ENCODE measurements around the gene LRRC3. TPM values are rescaled to one million over a fixed set of nuclear protein-coding genes. Genes with fewer than 3 reads are reported as not detected.
A peak's percentile ranks its signal among the peaks of the same experiment; 100 is the strongest.
"Not testable (repeated sequence)": the region's sequence is repeated elsewhere in the genome, so short reads cannot be mapped to it uniquely, and the experiment has no call there.

Gene LRRC3
- total RNA-seq, 1 experiment from 2014 or later = not detected

GRCh38 chr21:44498280-44499210 is 43.2 kb downstream of the LRRC3 start:
- in situ Hi-C loops (cut with HindIII; ENCODE audit: low pct_unique_long_range_greater_than_20kb, low sequenced_read_pairs) = loop anchor here (25.0 kb wide), 1 partner anchor 639 kb away; no protein-coding TSS in a partner anchor
- DNase-seq (ENCODE audit: low read depth) = no peak

- DNase-seq (ENCODE audit: low read depth) = no peak
- in situ Hi-C loops (cut with HindIII; ENCODE audit: low pct_unique_long_range_greater_than_20kb, low sequenced_read_pairs) = loop anchor here (25.0 kb wide), 1 partner anchor 638 kb away; no protein-coding TSS in a partner anchor
Observed at GRCh38 chr21:44499211-44499560, 43.9 kb downstream of the LRRC3 start.

- in situ Hi-C loops (cut with HindIII; ENCODE audit: low pct_unique_long_range_greater_than_20kb, low sequenced_read_pairs) = loop anchor here (25.0 kb wide), 1 partner anchor 638 kb away; no protein-coding TSS in a partner anchor
- DNase-seq (ENCODE audit: low read depth) = no peak
Observed at GRCh38 chr21:44499631-44500030, 44.3 kb downstream of the LRRC3 start.

- in situ Hi-C loops (cut with HindIII; ENCODE audit: low pct_unique_long_range_greater_than_20kb, low sequenced_read_pairs) = no loop called here
- no peak for DNase-seq (ENCODE audit: low read depth)
Observed at GRCh38 chr21:44500111-44500510, 44.8 kb downstream of the LRRC3 start.

GRCh38 chr21:44502171-44502958 is 47.1 kb downstream of the LRRC3 start:
- no peak for DNase-seq (ENCODE audit: low read depth)
- in situ Hi-C loops (cut with HindIII; ENCODE audit: low pct_unique_long_range_greater_than_20kb, low sequenced_read_pairs) = no loop called here

GRCh38 chr21:44503006-44503889 is 47.9 kb downstream of the LRRC3 start:
- DNase-seq (ENCODE audit: low read depth); in situ Hi-C loops (cut with HindIII; ENCODE audit: low pct_unique_long_range_greater_than_20kb, low sequenced_read_pairs): not testable (repeated sequence)

DNA sequence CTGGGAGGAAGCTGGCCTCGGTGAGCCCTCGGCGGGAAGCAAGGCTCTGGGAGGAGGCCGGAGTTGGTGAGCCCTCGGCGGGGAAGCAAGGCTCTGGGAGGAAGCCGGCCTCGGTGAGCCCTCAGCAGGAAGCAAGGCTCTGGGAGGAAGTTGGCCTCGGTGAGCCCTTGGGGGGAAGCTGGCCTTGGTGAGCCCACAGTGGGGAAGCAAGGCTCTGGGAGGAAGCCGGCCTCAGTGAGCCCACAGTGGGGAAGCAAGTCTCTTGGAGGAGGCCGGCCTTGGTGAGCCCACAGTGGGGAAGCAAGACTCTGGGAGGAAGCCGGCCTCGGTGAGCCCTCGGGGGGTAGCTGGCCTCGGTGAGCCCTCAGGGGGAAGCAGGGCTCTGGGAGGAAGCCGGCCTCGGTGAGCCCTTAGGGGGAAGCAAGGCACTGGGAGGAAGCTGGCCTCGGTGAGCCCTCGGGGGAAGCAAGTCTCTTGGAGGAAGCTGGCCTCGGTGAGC is 48.6 kb downstream of the LRRC3 start:
- in situ Hi-C loops (cut with HindIII; ENCODE audit: low pct_unique_long_range_greater_than_20kb, low sequenced_read_pairs) = no loop called here

GRCh38 chr21:44505673-44506278 is 50.5 kb downstream of the LRRC3 start:
- DNase-seq (ENCODE audit: low read depth) = no peak
- in situ Hi-C loops (cut with HindIII; ENCODE audit: low pct_unique_long_range_greater_than_20kb, low sequenced_read_pairs) = no loop called here

More for the DNA sequence above, 48.6 kb downstream of the LRRC3 start:
- DNase-seq (ENCODE audit: low read depth) = no peak

- in situ Hi-C loops (cut with HindIII; ENCODE audit: low pct_unique_long_range_greater_than_20kb, low sequenced_read_pairs) = no loop called here
- no peak for DNase-seq (ENCODE audit: low read depth)
Observed at GRCh38 chr21:44506279-44507255, 51.3 kb downstream of the LRRC3 start.

GRCh38 chr21:44507673-44508425 is 52.5 kb downstream of the LRRC3 start:
- in situ Hi-C loops (cut with HindIII; ENCODE audit: low pct_unique_long_range_greater_than_20kb, low sequenced_read_pairs) = no loop called here
- DNase-seq (ENCODE audit: low read depth) = no peak

GRCh38 chr21:44508426-44508710 is 53.1 kb downstream of the LRRC3 start:
- in situ Hi-C loops (cut with HindIII; ENCODE audit: low pct_unique_long_range_greater_than_20kb, low sequenced_read_pairs) = no loop called here
- no peak for DNase-seq (ENCODE audit: low read depth)

DNA sequence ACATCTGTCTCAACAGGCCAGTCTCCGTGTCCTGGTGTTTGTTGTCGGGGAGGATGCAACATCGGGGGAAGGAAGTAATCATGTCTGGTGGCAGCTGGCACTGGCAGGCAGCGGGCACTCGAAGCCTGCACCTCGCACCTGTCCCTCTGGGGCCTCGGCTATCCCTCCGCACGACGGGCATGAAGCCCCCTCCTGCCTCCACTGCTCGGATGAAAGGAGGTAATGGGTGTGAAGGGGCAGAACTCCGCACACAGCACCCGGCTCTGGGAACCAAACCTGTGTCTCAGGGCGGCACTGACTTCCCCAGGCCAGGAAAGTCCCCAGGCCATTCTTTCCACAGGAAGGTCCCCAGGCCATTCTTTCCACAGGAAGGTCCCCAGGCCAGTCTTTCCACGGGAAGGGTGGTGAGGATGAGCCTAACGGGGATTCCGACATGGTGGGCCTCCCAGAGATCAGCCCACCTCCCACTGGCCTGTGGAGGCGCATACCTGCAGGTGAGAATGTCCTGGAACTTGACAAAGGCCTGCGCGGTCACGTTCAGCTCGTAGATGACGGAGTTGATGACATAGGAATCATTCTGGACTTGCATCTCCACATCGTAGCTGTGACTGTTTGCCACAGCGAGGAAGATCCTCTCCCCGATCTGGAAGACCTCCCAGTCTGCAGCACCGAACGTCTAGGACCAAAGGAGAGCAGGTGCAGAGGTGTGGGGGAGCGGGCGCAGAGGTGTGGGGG is 53.6 kb downstream of the LRRC3 start:
- no peak for DNase-seq (ENCODE audit: low read depth)
- in situ Hi-C loops (cut with HindIII; ENCODE audit: low pct_unique_long_range_greater_than_20kb, low sequenced_read_pairs) = no loop called here

- in situ Hi-C loops (cut with HindIII; ENCODE audit: low pct_unique_long_range_greater_than_20kb, low sequenced_read_pairs) = no loop called here
- DNase-seq (ENCODE audit: low read depth) = no peak
Observed at GRCh38 chr21:44509539-44509938, 54.2 kb downstream of the LRRC3 start.

DNA sequence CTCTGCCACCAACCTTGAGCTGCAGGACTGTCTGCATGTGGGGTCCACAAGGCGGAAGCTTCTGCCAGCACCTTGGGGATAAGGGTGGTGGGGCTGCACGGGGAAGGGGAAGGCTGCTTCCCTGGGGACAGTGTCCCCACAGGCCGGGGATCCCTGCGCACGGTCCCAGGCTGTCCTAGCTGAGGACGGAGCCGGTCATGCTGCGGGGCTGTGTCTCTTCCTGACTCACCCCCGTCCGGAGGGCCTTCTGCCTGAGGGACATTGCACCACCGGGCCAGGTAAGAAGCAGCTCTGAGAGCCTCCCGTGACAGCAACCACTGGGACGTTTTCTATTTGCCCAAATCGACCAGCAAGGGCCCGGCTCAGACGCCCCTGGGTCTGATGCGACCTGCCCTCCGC is 54.8 kb downstream of the LRRC3 start:
- in situ Hi-C loops (cut with HindIII; ENCODE audit: low pct_unique_long_range_greater_than_20kb, low sequenced_read_pairs) = no loop called here
- no peak for DNase-seq (ENCODE audit: low read depth)

DNA sequence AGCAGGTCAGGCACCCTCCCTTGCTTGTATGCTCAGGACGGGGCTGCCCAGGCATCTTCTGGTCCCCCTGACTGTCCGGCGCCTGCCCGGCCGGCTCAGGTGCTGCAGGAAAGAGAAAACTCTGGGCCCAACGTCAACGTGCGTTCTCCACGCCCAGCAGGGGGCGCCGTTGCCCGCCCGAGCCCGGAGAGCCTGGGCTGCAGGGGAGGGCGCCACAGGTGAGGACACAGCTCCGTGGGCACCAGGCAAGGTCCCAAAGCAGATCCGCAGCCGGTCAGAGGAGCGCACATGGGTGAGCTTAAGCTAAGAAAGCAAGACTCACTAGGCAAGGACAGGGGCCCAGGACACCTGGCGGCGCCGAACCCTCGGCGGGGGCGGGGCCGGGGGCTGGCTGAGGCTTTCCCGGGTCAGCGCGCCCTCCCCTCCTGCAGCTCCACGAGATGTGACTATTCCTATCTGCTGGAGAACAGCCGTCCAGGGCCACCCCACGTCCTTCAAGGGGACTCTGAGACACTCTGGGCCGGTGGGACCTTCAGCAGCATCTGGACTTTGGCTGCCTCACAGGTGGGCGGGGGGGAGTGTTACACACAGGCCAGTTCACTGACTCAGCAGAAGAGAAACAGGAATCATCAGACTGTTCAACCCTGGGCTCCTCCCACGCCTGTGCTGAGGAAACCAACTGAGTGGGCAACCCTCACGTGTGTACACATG is 55.4 kb downstream of the LRRC3 start:
- peak; percentile 47 for DNase-seq (ENCODE audit: low read depth)
- in situ Hi-C loops (cut with HindIII; ENCODE audit: low pct_unique_long_range_greater_than_20kb, low sequenced_read_pairs) = no loop called here

Data from Caki2 (cell line).